ENCODE results near the gene ZSCAN21.

GRCh38 chr7:100034871-100035510 is 14.6 kb upstream of the ZSCAN21 start:
- TF ChIP-seq EP300 (IDR thresholded peaks at IDR 0.05; ENCODE audit: borderline replicate concordance) (no peak), CEBPB (IDR thresholded peaks at IDR 0.05) (no peak), REST (IDR thresholded peaks at IDR 0.05; ENCODE audit: low read depth) (no peak), TAF1 (IDR thresholded peaks at IDR 0.05; ENCODE audit: low read depth) (no peak), RAD21 (IDR thresholded peaks at IDR 0.05; ENCODE audit: low read depth) (no peak), MAX (IDR thresholded peaks at IDR 0.05) (no peak), NFIC (IDR thresholded peaks at IDR 0.05) (no peak), ZBTB7A (IDR thresholded peaks at IDR 0.05; ENCODE audit: low read depth) (no peak), YY1 (IDR thresholded peaks at IDR 0.05; ENCODE audit: low read depth) (no peak), FOXM1 (IDR thresholded peaks at IDR 0.05; ENCODE audit: borderline replicate concordance, low read depth) (no peak), TEAD4 (IDR thresholded peaks at IDR 0.05) (no peak), CREB1 (IDR thresholded peaks at IDR 0.05; ENCODE audit: low read depth) (no peak), USF1 (IDR thresholded peaks at IDR 0.05) (no peak), EGR1 (IDR thresholded peaks at IDR 0.05) (no peak)

All from Ishikawa (cell line).